ENCODE results near the gene GHRL.

The GHRL gene

GRCh38 chr3:10292505-10293419 lies at the start of gene GHRL:
Gene GHRL, minus strand, starts transcription at chr3:10292947. Its CDS starts 2,767 bp downstream, at chr3:10290180.
- no peak for DNase-seq (ENCODE audit: low read depth)

GRCh38 chr3:10341901-10342398 lies 49.2 kb upstream of the GHRL start:
- DNase-seq (ENCODE audit: low read depth): no peak

DNA sequence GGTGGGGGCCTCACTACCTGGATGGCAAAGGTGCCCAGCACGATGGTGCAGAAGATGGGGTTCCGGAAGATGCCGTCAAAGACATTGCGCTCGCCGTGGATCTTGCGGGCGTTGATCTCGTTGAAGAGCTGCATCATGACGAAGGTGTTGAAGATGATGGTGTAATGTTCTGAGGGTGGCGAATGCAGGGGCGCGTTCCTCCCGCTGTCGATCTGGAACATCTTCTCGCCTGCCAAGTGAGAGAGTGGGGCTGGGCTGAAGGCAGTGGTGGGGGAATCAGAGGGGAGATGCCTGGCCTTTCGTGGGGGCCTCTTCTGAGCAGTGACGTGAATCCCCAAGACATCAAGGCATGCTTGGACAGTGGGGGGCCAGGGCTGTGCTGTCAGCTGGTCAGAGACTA lies 47.7 kb upstream of the GHRL start:
- DNase-seq (ENCODE audit: low read depth): no peak

GRCh38 chr3:10340046-10340445 lies 47.3 kb upstream of the GHRL start:
- DNase-seq (ENCODE audit: low read depth): no peak

GRCh38 chr3:10339376-10339955 lies 46.7 kb upstream of the GHRL start:
- DNase-seq (ENCODE audit: low read depth): no peak

- DNase-seq (ENCODE audit: low read depth): no peak
Observed at GRCh38 chr3:10338591-10339353, 46.0 kb upstream of the GHRL start.

- no peak for DNase-seq (ENCODE audit: low read depth)
Observed at GRCh38 chr3:10338164-10338470, 45.4 kb upstream of the GHRL start.

- DNase-seq (ENCODE audit: low read depth): no peak
Observed at GRCh38 chr3:10337323-10338163, 44.8 kb upstream of the GHRL start.

- DNase-seq (ENCODE audit: low read depth): no peak
Observed at GRCh38 chr3:10336761-10337160, 44.0 kb upstream of the GHRL start.

DNA sequence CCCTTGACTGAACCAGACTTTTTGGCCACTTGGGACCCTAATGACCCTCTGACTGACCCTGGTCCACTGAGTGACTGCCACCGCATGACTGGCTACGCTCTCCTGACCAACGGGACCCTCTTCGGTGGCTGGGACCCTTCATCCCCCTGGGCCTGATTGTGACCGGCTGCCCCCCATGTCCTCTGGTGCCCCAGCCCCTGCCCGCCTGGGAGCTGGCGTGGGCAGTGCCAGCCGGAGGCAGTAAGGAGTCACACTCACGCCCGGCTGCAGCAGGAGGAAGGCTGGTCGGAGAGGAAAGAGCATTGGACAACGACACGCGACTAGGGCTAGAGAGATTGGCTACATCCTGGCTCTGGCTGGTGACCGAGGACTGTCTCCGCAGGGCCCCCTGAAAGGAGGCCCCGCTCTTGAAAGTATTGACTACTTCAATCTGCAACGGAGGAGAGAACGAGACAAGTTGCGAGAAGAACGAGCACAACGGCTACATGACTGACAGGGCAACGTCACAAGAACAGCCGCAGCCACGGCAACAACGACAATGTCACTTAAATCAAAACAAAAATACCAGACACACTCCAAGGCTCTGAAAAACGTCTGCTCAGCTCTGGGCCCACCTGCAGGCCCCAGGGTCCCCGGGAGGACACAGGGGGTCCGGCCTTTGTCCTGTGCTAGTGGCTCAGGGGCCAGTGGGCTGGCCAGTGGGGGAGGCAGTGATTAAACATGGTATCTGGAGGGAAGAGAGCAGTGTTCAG lies 43.3 kb upstream of the GHRL start:
- DNase-seq (ENCODE audit: low read depth): no peak

DNA sequence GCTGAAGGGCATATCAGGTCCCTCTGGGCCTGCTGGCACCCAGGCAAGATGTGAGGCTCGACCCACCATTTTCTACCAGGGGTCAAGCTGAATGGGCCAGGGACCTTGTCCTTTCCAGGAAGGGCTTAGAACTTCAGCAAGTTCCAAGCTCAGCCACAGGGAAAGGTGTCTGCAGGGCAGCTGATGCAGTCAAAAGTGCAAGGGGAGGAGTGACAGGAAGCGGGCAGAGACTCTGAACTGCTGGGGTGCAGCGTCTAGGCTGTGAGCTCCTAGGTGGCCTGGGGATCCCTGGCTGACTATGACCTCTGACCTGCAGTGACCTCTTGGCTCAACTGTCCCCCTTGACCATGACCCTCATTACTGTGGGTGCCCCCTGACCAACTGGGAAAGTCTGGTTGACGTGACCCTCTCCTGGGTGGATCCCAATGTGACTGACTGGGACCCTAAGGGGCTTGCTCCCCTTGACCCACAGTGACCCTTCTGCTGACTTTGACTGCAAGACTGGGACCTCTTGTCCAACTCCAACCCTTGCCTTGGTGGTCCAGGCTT lies 42.5 kb upstream of the GHRL start:
- DNase-seq (ENCODE audit: low read depth): no peak

DNA sequence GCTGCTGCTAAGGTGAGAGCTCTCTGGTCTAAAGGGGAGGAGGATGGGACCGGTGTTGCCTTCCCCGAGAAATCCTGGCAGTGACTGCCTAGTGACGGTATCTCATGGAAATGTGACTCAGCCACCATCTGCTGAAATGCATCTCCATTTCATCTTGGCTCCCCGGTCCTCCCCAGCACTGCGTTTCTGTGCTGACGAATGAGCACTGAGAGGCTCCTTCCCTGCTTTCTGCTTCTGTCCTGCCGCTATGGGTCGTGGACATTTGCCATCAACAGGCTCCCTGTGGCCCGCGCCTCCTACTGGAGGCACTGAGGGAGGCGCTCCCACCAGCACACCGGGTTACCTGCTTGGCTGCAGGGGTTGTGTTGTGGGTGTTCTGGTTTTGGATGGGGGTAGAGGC lies 41.7 kb upstream of the GHRL start:
- DNase-seq (ENCODE audit: low read depth): peak; percentile 37

- no peak for DNase-seq (ENCODE audit: low read depth)
Observed at GRCh38 chr3:10334042-10334441, 41.3 kb upstream of the GHRL start.

GRCh38 chr3:10333349-10333650 lies 40.6 kb upstream of the GHRL start:
- DNase-seq (ENCODE audit: low read depth): no peak

DNA sequence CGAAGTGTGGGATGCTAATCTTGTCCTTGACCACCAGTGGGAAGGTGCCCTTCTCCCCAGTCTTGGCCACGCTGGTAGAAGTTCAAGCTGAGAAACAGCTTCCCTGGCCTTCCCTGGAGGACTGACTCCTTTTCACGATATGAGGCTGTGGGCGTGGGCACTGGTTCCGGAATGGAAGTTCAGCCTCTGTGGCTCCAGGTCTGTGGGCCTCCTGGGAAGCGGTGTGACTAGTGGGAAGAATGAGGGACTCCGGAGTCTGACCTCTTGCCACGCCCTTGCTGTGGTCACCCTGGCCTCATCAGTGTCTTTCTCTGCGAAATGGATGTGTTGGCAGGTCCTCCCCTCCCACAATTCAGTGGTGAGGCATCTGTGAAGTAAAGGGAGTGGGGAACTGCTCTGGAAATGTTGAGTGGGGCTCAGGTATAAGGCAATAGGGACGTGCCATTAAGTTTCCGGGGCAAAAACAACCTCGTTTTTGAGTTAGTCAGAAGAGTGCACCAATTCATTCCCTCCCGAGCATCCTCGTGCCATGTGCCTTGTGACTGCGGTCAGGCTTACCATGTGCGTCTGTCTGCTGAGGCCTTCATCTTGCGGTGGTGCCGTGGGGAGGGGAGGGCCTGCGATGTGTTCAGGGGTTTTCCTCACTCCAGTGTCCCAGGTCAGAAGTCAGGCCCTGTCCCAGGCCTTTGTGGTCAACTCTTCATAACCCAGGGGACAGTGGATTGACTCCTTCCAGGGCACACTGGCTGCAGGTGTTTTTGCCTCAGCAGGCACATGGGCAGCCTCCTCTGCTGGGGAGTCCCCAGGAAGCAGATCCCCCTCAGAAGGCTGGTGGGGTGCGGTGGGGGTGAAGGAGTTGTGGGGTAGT lies 40.0 kb upstream of the GHRL start:
- no peak for DNase-seq (ENCODE audit: low read depth)

DNA sequence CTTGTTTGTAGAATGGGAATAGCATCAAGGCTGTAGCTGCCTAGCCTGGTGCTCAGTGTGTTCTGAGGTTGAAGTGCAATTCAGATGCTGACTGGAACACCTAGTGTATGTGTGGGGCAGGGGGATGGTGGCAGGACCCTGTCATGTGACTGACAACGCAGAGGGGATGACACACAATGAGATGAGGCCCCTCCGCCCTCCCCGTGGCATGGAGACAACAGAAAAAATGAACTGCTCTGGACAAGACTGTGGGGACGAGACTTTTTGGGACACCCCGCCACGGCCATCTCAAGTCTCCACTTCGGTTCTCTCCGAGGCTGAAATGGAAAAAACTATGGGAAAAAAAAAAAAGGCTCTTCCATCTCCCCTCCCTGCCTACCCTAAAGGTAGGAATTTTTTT lies 38.6 kb upstream of the GHRL start:
- no peak for DNase-seq (ENCODE audit: low read depth)

DNA sequence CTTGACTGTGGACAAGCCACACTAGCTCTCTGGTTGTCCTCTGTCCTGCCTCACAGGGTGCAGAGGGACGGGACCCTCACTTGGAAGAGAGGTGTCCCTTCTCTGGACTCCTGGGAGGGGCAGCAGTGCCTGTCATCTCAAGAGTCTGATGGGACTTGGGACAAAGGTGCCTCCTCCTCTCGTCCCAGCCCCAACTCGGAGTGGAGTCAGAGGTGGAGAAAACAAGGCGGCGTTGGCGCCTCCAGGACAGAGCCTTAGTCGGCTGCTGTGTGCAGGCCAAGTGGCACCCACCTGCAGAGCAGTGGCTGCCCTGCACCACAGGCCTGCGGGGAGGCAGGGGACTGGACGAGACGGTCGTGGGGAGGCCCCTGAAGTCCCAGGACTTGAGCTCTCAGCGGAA lies 37.6 kb upstream of the GHRL start:
- no peak for DNase-seq (ENCODE audit: low read depth)

- no peak for DNase-seq (ENCODE audit: low read depth)
Observed at GRCh38 chr3:10329495-10330015, 36.8 kb upstream of the GHRL start.

GRCh38 chr3:10328460-10329071 lies 35.8 kb upstream of the GHRL start:
- DNase-seq (ENCODE audit: low read depth): no peak

All from GM04504 (cell line).